ENCODE measurements around the gene CNTNAP5.

CNTNAP5 gene

GRCh38 chr2:124316133-124316532, 291.0 kb downstream of the CNTNAP5 start:
- no peak for DNase-seq
- Histone ChIP-seq H3K27ac (no peak overlapping the region), H3K9me3 (no peaks in the 10 kb centered on the region), H3K4me3 (no peak overlapping the region), H3K36me3 (no peaks in the 10 kb centered on the region), H3K27me3 (no peaks in the 10 kb centered on the region), H3K4me1 (no peaks in the 10 kb centered on the region)
- intact Hi-C loops (cut with DNase I; ENCODE audit: low total_unique reads), result no loop called here
- no peak for TF ChIP-seq CTCF (IDR thresholded peaks at IDR 0.05)

- intact Hi-C loops (cut with DNase I; ENCODE audit: low total_unique reads), result no loop called here
- Histone ChIP-seq H3K4me1 (no peaks in the 10 kb centered on the region), H3K4me3 (no peak overlapping the region), H3K27me3 (no peaks in the 10 kb centered on the region), H3K9me3 (no peaks in the 10 kb centered on the region), H3K27ac (no peak overlapping the region), H3K36me3 (no peaks in the 10 kb centered on the region)
- DNase-seq, result no peak
- no peak for TF ChIP-seq CTCF (IDR thresholded peaks at IDR 0.05)
Measured at GRCh38 chr2:124316881-124317605, 292.0 kb downstream of the CNTNAP5 start.

- no peak overlapping the region for H3K4me3 ChIP-seq
- intact Hi-C loops (cut with DNase I; ENCODE audit: low total_unique reads), result no loop called here
- no peaks in the 10 kb centered on the region for H3K27me3 ChIP-seq
- H3K36me3 ChIP-seq, result no peaks in the 10 kb centered on the region
- no peak for DNase-seq
- no peak overlapping the region for H3K27ac ChIP-seq
- no peaks in the 10 kb centered on the region for H3K9me3 ChIP-seq
- no peak for TF ChIP-seq CTCF (IDR thresholded peaks at IDR 0.05)
- H3K4me1 ChIP-seq, result no peaks in the 10 kb centered on the region
Measured at GRCh38 chr2:124317628-124318027, 292.5 kb downstream of the CNTNAP5 start.

- no peaks in the 10 kb centered on the region for H3K9me3 ChIP-seq
- intact Hi-C loops (cut with DNase I; ENCODE audit: low total_unique reads), result no loop called here
- H3K4me1 ChIP-seq, result no peaks in the 10 kb centered on the region
- H3K4me3 ChIP-seq, result no peak overlapping the region
- no peak overlapping the region for H3K27ac ChIP-seq
- TF ChIP-seq CTCF (IDR thresholded peaks at IDR 0.05), result no peak
- no peak for DNase-seq
- H3K27me3 ChIP-seq, result no peaks in the 10 kb centered on the region
- H3K36me3 ChIP-seq, result no peaks in the 10 kb centered on the region
Measured at GRCh38 chr2:124318913-124319312, 293.8 kb downstream of the CNTNAP5 start.

GRCh38 chr2:124319577-124319976, 294.5 kb downstream of the CNTNAP5 start:
- no peaks in the 10 kb centered on the region for H3K27me3 ChIP-seq
- no peak for DNase-seq
- H3K9me3 ChIP-seq, result no peaks in the 10 kb centered on the region
- H3K36me3 ChIP-seq, result no peaks in the 10 kb centered on the region
- no peak for TF ChIP-seq CTCF (IDR thresholded peaks at IDR 0.05)
- H3K4me1 ChIP-seq, result no peaks in the 10 kb centered on the region
- no peak overlapping the region for H3K27ac ChIP-seq
- no peak overlapping the region for H3K4me3 ChIP-seq
- intact Hi-C loops (cut with DNase I; ENCODE audit: low total_unique reads), result no loop called here

All from tibial artery (tissue), 4 donors.